Neural cell (in vitro differentiated cells): ENCODE data around the gene PORCN. TPM values are rescaled to one million over a fixed set of nuclear protein-coding genes. Genes with fewer than 3 reads are reported as not detected.

Source experiments
- H2AFZ ChIP-seq: fragments of 200-600, 300-800 bp; sonication (generic), shearing (Covaris generic); 2 replicates; pipeline ENCODE4 v1.6.0; 2014; ENCODE audit warnings: low read depth, mild to moderate bottlenecking, antibody characterized with exemption, low read length, moderate library complexity
- H3F3A ChIP-seq: fragments of 200-600 bp; shearing (Covaris generic); 2 replicates; pipeline ENCODE4 v1.6.1; 2016; ENCODE audit warnings: mild to moderate bottlenecking, moderate library complexity, mixed read lengths, antibody characterized with exemption, low read length; ENCODE audit not compliant: insufficient read depth, poor library complexity, severe bottlenecking
- H3K27ac ChIP-seq: fragments of 200-600, 300-800 bp; sonication (generic), shearing (Covaris generic); 2 replicates; pipeline ENCODE4 v1.5.1; 2014; ENCODE audit warnings: mild to moderate bottlenecking, low read length, moderate library complexity
- H3K27me3 ChIP-seq: fragments of 300-800, 200-600 bp; sonication (generic), shearing (Covaris generic); 2 replicates; pipeline ENCODE4 v1.6.0; 2014; ENCODE audit warnings: mild to moderate bottlenecking, low read depth, low read length, moderate library complexity; ENCODE audit not compliant: insufficient read depth
- H3K36me3 ChIP-seq: fragments of 300-800, 200-600 bp; sonication (generic), shearing (Covaris generic); 2 replicates; pipeline ENCODE4 v1.5.1; 2014; ENCODE audit warnings: mild to moderate bottlenecking, antibody characterized with exemption, low read length, moderate library complexity; ENCODE audit not compliant: insufficient read depth
- H3K4me2 ChIP-seq: fragments of 300-800, 200-600 bp; sonication (generic), shearing (Covaris generic); 2 replicates; pipeline ENCODE4 v1.6.0; 2014; ENCODE audit warnings: mild to moderate bottlenecking, low read length
- H3K4me3 ChIP-seq: fragments of 300-800, 200-600 bp; sonication (generic), shearing (Covaris generic); 2 replicates; pipeline ENCODE4 v1.5.1; 2014; ENCODE audit warnings: mild to moderate bottlenecking, low read length, moderate library complexity
- H3K79me2 ChIP-seq: fragments of 200-600 bp; shearing (Covaris generic); replicated peaks from 2 replicates; pipeline ENCODE4 v1.6.0; 2014; ENCODE audit warnings: mild to moderate bottlenecking, low read length, moderate library complexity; ENCODE audit not compliant: insufficient read depth
- H3K9ac ChIP-seq: fragments of 300-800, 200-600 bp; sonication (generic), shearing (Covaris generic); 2 replicates; pipeline ENCODE4 v1.6.1; 2016; ENCODE audit warnings: mild to moderate bottlenecking, low read length, mixed read lengths
- H3K9me2 ChIP-seq: fragments of 200-600 bp; shearing (Covaris generic); 2 replicates; pipeline ENCODE4 v1.6.1; 2016; ENCODE audit warnings: mild to moderate bottlenecking, low read length, mixed read lengths; ENCODE audit not compliant: insufficient read depth
- H3K9me3 ChIP-seq: fragments of 200-600, 300-800 bp; sonication (generic), shearing (Covaris generic); 2 replicates; pipeline ENCODE4 v1.6.1; 2016; ENCODE audit warnings: mild to moderate bottlenecking, mixed run types, low read length, moderate library complexity, mixed read lengths
- H4K20me1 ChIP-seq: fragments of 200-600 bp; shearing (Covaris generic); 2 replicates; pipeline ENCODE4 v1.6.1; 2016; ENCODE audit warnings: mild to moderate bottlenecking, mixed run types; ENCODE audit not compliant: insufficient read depth
- CTCF ChIP-seq: fragments of 450-650 bp; IDR thresholded peaks from 2 replicates; pipeline ENCODE4 v1.5.1; 2014; ENCODE audit warnings: antibody characterized with exemption, mild to moderate bottlenecking, moderate library complexity; ENCODE audit not compliant: poor library complexity, severe bottlenecking
- EZH2 ChIP-seq: fragments of 200-600, 300-800 bp; shearing (Covaris generic), sonication (generic); IDR thresholded peaks from 2 replicates; pipeline ENCODE4 v1.6.1; 2014; ENCODE audit warnings: antibody characterized with exemption, low read length, borderline replicate concordance, mild to moderate bottlenecking; ENCODE audit not compliant: insufficient read depth, poor library complexity, severe bottlenecking
- MXI1 ChIP-seq: fragments of 450-650 bp; conservative IDR thresholded peaks from 2 replicates; pipeline ENCODE4 v1.6.1; 2014; ENCODE audit warnings: antibody characterized with exemption, mild to moderate bottlenecking; ENCODE audit not compliant: poor library complexity, severe bottlenecking
- POLR2AphosphoS5 ChIP-seq: IDR thresholded peaks from 2 replicates; pipeline ENCODE4 v1.6.1; 2012
- RAD21 ChIP-seq: fragments of 450-650 bp; conservative IDR thresholded peaks from 2 replicates; pipeline ENCODE4 v1.6.1; 2014; ENCODE audit warnings: antibody characterized with exemption, mild to moderate bottlenecking, moderate library complexity
- REST ChIP-seq: IDR thresholded peaks from 2 replicates; pipeline ENCODE4 v1.6.1; 2012; ENCODE audit warnings: borderline replicate concordance
- TAF1 ChIP-seq: IDR thresholded peaks from 2 replicates; pipeline ENCODE4 v1.6.1; 2012; ENCODE audit warnings: low read depth
- polyA plus RNA-seq: library from polyadenylated mRNA; depleted of rRNA; stranded (reverse); fragments of >200 nt; gene quantifications from 2 replicates; pipeline ENCODE4 v1.2.3, GENCODE V29; 2014

The PORCN gene
- polyA plus RNA-seq, 1 donor from 2014 or later = 29.8 TPM

- H3K4me3 ChIP-seq = no peak overlapping the region
- H3K27ac ChIP-seq = no peak overlapping the region
- no peaks in the 10 kb centered on the region for H3K27me3 ChIP-seq
- H3F3A ChIP-seq = no peaks in the 10 kb centered on the region
- no peak overlapping the region for H3K9ac ChIP-seq
- no peaks in the 10 kb centered on the region for H3K9me3 ChIP-seq
- no peak overlapping the region for H2AFZ ChIP-seq
- H3K9me2 ChIP-seq = no peaks in the 10 kb centered on the region
- H3K4me2 ChIP-seq = no peak overlapping the region
- no peak for TF ChIP-seq REST
- no peak for TF ChIP-seq CTCF
- no peak for TF ChIP-seq MXI1
- TF ChIP-seq EZH2 = no peak
- TF ChIP-seq TAF1 = no peak
- no peaks in the 10 kb centered on the region for H3K36me3 ChIP-seq
- no peaks in the 10 kb centered on the region for H3K79me2 ChIP-seq
- H4K20me1 ChIP-seq = no peaks in the 10 kb centered on the region
These were observed 12.1 kb upstream of the PORCN start for GRCh38 chrX:48496660-48497059.

GRCh38 chrX:48497871-48498270 is 10.9 kb upstream of the PORCN start:
- Histone ChIP-seq H2AFZ (no peak overlapping the region), H3K79me2 (no peaks in the 10 kb centered on the region), H3F3A (no peaks in the 10 kb centered on the region), H4K20me1 (no peaks in the 10 kb centered on the region), H3K36me3 (no peaks in the 10 kb centered on the region), H3K4me2 (no peak overlapping the region), H3K9me3 (no peaks in the 10 kb centered on the region), H3K4me3 (no peak overlapping the region), H3K9ac (no peak overlapping the region), H3K9me2 (no peaks in the 10 kb centered on the region), H3K27me3 (no peaks in the 10 kb centered on the region), H3K27ac (no peak overlapping the region)
- no peak for TF ChIP-seq REST
- TF ChIP-seq POLR2AphosphoS5 = no peak
- TF ChIP-seq EZH2 = no peak
- TF ChIP-seq RAD21 = no peak
- TF ChIP-seq CTCF = no peak
